ENCODE measurements around the gene RTTN. TPM values are rescaled to one million over a fixed set of nuclear protein-coding genes. Genes with fewer than 3 reads are reported as not detected.

RTTN gene
- total and polyA plus RNA-seq, 2 experiments from 2014 or later: 7.2 to 31.0 TPM

GRCh38 chr18:70036771-70037347, 168.6 kb downstream of the RTTN start:
- H3K27me3 Mint-ChIP-seq (ENCODE audit: insufficient read depth, low read depth, poor library complexity): no peaks in the 10 kb centered on the region
- H3K36me3 Mint-ChIP-seq (ENCODE audit: low read depth): no peaks in the 10 kb centered on the region
- no peak overlapping the region for H3K4me3 Mint-ChIP-seq
- no peaks in the 10 kb centered on the region for H3K9me3 Mint-ChIP-seq
- no peak overlapping the region for H3K4me2 ChIP-seq
- H3K27me3 ChIP-seq (ENCODE audit: insufficient read depth): no peaks in the 10 kb centered on the region
- H3K36me3 ChIP-seq (ENCODE audit: insufficient read depth): no peaks in the 10 kb centered on the region
- H3K9me2 ChIP-seq (ENCODE audit: insufficient read depth): no peaks in the 10 kb centered on the region
- H3K27ac ChIP-seq (ENCODE audit: low read depth): no peak overlapping the region
- H3F3A ChIP-seq (replicated peaks; ENCODE audit: low read depth): no peaks in the 10 kb centered on the region
- no peak overlapping the region for H3K4me3 ChIP-seq
- ATAC-seq: no peak
- no peaks in the 10 kb centered on the region for H3K4me1 ChIP-seq (ENCODE audit: insufficient read depth)
- H3K4me1 Mint-ChIP-seq: no peaks in the 10 kb centered on the region
- TF ChIP-seq ZNF462 (CRISPR knock-in tag; IDR thresholded peaks at IDR 0.05) (no peak), JUNB (IDR thresholded peaks at IDR 0.05; ENCODE audit: unreplicated experiment) (no peak), NANOG (IDR thresholded peaks at IDR 0.05; ENCODE audit: borderline replicate concordance) (no peak), CREB1 (CRISPR knock-in tag; IDR thresholded peaks at IDR 0.05; ENCODE audit: low read depth) (no peak), EZH2phosphoT487 (IDR thresholded peaks at IDR 0.05; ENCODE audit: unreplicated experiment) (no peak), ZNF331 (CRISPR knock-in tag; IDR thresholded peaks at IDR 0.05; ENCODE audit: low read depth) (no peak), CTCF (conservative IDR thresholded peaks at IDR 0.05; ENCODE audit: low read depth in 2 of 2) (no peak), POLR2AphosphoS5 (IDR thresholded peaks at IDR 0.05; ENCODE audit: low read depth) (no peak), STAT1 (IDR thresholded peaks at IDR 0.05; ENCODE audit: unreplicated experiment) (no peak), ZNF114 (CRISPR knock-in tag; IDR thresholded peaks at IDR 0.05) (no peak), ETS1 (IDR thresholded peaks at IDR 0.05) (no peak), REST (IDR thresholded peaks at IDR 0.05; ENCODE audit: unreplicated experiment) (no peak), EZH2 (IDR thresholded peaks at IDR 0.05; ENCODE audit: low read depth, unreplicated experiment) (no peak)
- DNase-seq (ENCODE audit: low spot score): no peak
- H3K79me2 ChIP-seq (replicated peaks; ENCODE audit: insufficient read depth): no peaks in the 10 kb centered on the region
- H4K20me1 ChIP-seq (replicated peaks; ENCODE audit: insufficient read depth): no peaks in the 10 kb centered on the region
- H2AFZ ChIP-seq: no peak overlapping the region
- no peak overlapping the region for H3K27ac Mint-ChIP-seq

All from GM23338 (cell line).